GM19452 (cell line): Measurements from ENCODE around the gene UGT2B17.
"Not testable (repeated sequence)": the region's sequence is repeated elsewhere in the genome, so short reads cannot be mapped to it uniquely, and the experiment has no call there.

ENCODE experiments used
- ATAC-seq: cut with Tn5 transposase; IDR thresholded peaks from one replicate; pipeline ENCODE4 v1.9.1; 2021; ENCODE audit not compliant: unreplicated experiment

The UGT2B17 gene

GRCh38 chr4:68569466-68570121 is 6.5 kb downstream of the UGT2B17 start:
- no peak for ATAC-seq

GRCh38 chr4:68569036-68569435 is 7.1 kb downstream of the UGT2B17 start:
- not testable (repeated sequence) for ATAC-seq

GRCh38 chr4:68568535-68568934 is 7.6 kb downstream of the UGT2B17 start:
- not testable (repeated sequence) for ATAC-seq

- not testable (repeated sequence) for ATAC-seq
These were observed 9.8 kb downstream of the UGT2B17 start for GRCh38 chr4:68566364-68566763.

GRCh38 chr4:68565082-68565481 is 11.0 kb downstream of the UGT2B17 start:
- ATAC-seq = not testable (repeated sequence)

GRCh38 chr4:68560364-68561070 is 15.6 kb downstream of the UGT2B17 start:
- not testable (repeated sequence) for ATAC-seq

GRCh38 chr4:68553830-68554229 is 22.3 kb downstream of the UGT2B17 start:
- ATAC-seq = peak; percentile 55

- ATAC-seq = peak; percentile 68
These were observed 23.0 kb downstream of the UGT2B17 start for GRCh38 chr4:68552818-68553811.

GRCh38 chr4:68542742-68543141 is 33.4 kb downstream of the UGT2B17 start:
- ATAC-seq = not testable (repeated sequence)

- ATAC-seq = no peak
These were observed 39.7 kb downstream of the UGT2B17 start for GRCh38 chr4:68536375-68536774.

GRCh38 chr4:68535974-68536373 is 40.1 kb downstream of the UGT2B17 start:
- ATAC-seq = no peak

- ATAC-seq = not testable (repeated sequence)
These were observed 53.9 kb downstream of the UGT2B17 start for GRCh38 chr4:68522232-68522631.

- ATAC-seq = no peak
These were observed 55.1 kb downstream of the UGT2B17 start for GRCh38 chr4:68520985-68521384.

- ATAC-seq = no peak
These were observed 57.2 kb downstream of the UGT2B17 start for GRCh38 chr4:68518889-68519288.

- peak; percentile 76 for ATAC-seq
These were observed 70.7 kb downstream of the UGT2B17 start for GRCh38 chr4:68505452-68505851.

GRCh38 chr4:68504836-68505235 is 71.3 kb downstream of the UGT2B17 start:
- not testable (repeated sequence) for ATAC-seq

GRCh38 chr4:68503462-68503861 is 72.7 kb downstream of the UGT2B17 start:
- ATAC-seq = not testable (repeated sequence)

GRCh38 chr4:68499021-68499420 is 77.1 kb downstream of the UGT2B17 start:
- no peak for ATAC-seq

- peak; percentile 91 for ATAC-seq
These were observed 77.6 kb downstream of the UGT2B17 start for GRCh38 chr4:68498413-68499007.

- ATAC-seq = no peak
These were observed 81.4 kb downstream of the UGT2B17 start for GRCh38 chr4:68494688-68495087.
